ENCODE results near the gene GMPR. TPM values are rescaled to one million over a fixed set of nuclear protein-coding genes. Genes with fewer than 3 reads are reported as not detected.
"Not testable (repeated sequence)": the region's sequence is repeated elsewhere in the genome, so short reads cannot be mapped to it uniquely, and the experiment has no call there.

The GMPR gene
- total RNA-seq, 1 donor from 2014 or later: 112 TPM

DNA sequence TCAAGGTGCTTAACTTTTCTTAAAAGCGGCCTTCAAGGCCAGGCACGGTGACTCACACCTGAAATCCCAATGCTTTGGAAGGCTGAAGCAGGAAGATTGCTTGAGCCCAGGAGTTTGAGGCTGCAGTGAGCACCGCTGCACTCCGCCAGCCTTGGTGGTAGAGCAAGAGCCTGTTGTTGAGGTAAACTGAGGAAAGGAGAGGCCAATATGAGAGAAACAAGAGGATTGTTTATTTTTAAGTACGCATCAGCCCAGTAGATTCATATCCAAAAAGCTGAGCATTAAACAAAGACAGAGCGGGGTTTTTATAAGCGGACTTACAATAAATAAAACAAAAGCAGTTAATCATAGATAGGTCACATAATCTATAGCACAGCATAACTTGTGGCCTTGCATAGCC lies 15.0 kb upstream of the GMPR start:
- no peak for ATAC-seq
- no peak for DNase-seq
- intact Hi-C loops (cut with micrococcal nuclease): no loop called here

GRCh38 chr6:16224409-16224808 lies 14.0 kb upstream of the GMPR start:
- DNase-seq (no peak), ATAC-seq (no peak)
- intact Hi-C loops (cut with micrococcal nuclease): no loop called here

GRCh38 chr6:16225062-16225731 lies 13.2 kb upstream of the GMPR start:
- ATAC-seq; DNase-seq; intact Hi-C loops (cut with micrococcal nuclease): not testable (repeated sequence)

GRCh38 chr6:16226117-16227047 lies 12.0 kb upstream of the GMPR start:
- intact Hi-C loops (cut with micrococcal nuclease); ATAC-seq; DNase-seq: not testable (repeated sequence)

DNA sequence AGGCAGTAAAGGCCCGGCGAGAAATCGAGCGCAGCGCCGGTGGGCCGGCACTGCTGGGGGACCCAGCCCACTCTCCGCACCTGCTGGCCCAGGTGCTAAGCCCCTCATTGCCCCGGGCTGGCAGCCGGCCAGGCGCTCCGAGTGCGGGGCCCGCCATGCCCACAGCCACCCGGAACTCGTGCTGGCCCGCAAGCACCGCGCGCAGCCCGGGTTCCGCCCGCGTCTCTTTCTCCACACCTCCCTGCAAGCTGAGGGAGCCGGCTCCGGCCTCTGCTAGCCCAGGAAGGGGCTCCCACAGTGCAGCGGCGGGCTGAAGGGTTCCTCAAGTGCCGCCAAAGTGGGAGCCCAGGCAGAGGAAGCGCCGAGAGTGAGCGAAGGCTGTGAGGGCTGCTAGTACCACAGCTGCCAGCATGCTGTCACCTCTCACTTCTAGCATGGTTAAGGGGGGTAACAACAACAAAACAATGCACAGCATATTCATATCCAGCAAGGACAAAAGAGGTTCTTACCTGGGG lies 11.3 kb upstream of the GMPR start:
- intact Hi-C loops (cut with micrococcal nuclease): no loop called here
- ATAC-seq: no peak
- no peak for DNase-seq

DNA sequence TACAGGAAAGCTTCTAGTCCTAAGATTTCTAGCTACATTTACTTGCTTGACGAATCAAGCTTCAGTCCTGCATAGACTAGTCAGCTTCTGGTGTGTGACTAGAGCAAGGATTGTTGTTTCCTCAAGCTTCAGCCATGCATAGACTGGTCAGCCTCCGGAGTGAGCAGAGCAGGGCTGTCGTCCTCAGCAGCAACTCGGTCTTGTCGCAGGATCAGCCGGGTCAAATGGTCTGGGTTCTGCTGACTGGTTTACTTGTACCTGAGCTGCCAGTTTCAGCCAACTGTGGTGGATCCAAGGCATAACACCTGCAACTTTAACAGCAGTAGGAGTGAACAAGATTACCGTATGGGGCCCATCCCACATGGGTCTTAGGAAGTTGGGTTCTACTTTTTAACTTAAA lies 10.8 kb upstream of the GMPR start:
- intact Hi-C loops (cut with micrococcal nuclease): no loop called here
- DNase-seq: no peak
- ATAC-seq: no peak

- intact Hi-C loops (cut with micrococcal nuclease): no loop called here
- no peak for ATAC-seq
- DNase-seq: no peak
Observed at GRCh38 chr6:16228043-16228442, 10.3 kb upstream of the GMPR start.

GRCh38 chr6:16228709-16229665 lies 9.4 kb upstream of the GMPR start:
- peak; percentile 72 for ATAC-seq
- intact Hi-C loops (cut with micrococcal nuclease): no loop called here

GRCh38 chr6:16229700-16230099 lies 8.7 kb upstream of the GMPR start:
- DNase-seq (no peak), ATAC-seq (peak; percentile 62)
- intact Hi-C loops (cut with micrococcal nuclease): no loop called here

More at GRCh38 chr6:16228709-16229665, 9.4 kb upstream of the GMPR start:
- DNase-seq: no peak

DNA sequence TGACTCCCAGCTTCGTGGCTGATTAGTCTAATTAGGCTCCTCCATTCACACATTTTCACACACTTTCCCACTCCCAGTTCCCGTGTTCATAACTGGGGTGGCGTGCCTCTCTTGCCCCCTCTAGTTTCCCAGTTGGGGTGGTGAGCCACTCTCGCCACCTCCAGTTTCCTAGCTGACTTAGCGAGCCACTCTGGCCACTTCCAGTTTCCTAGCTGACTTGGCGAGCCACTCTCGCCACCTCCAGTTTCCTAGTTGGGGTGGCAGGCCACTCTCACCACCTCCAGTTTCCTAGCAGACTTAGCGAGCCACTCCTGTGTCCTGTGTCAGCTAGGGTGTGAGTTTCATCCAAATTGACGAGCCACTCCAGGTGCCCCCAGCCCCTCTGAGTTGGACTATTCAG lies 7.4 kb upstream of the GMPR start:
- DNase-seq (no peak), ATAC-seq (no peak)
- intact Hi-C loops (cut with micrococcal nuclease): no loop called here

- intact Hi-C loops (cut with micrococcal nuclease): no loop called here
- ATAC-seq: no peak
Observed at GRCh38 chr6:16232086-16232485, 6.3 kb upstream of the GMPR start.

GRCh38 chr6:16236009-16236501 lies 2.3 kb upstream of the GMPR start:
- no peak for DNase-seq
- no peak for ATAC-seq
- intact Hi-C loops (cut with micrococcal nuclease): no loop called here

More at GRCh38 chr6:16232086-16232485, 6.3 kb upstream of the GMPR start:
- no peak for DNase-seq

DNA sequence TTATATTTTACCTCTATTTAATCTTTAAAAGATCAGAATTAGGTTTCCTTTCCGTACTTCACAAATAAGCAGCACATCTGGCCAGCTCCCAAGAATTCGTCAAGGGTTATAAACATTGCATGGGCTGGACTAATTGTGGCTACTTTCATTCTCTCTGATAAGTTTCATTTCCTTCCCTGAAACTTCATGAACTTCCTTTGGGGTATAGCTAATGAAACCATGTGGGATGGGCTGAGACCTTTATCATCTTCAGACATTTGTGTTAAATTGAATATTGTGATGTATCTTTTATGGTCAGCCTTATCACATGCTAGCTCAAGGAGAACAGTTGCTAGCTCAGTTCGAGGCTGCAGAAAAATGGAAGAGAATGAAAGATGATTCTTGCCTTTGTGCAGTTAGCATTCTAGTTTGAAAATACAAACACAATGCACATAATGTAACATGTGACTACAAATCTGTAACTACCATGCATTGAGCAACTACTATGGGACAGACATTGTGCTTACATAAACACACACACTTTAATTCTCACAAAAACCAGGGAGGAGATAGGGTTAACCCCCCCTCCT lies 1.7 kb upstream of the GMPR start:
- DNase-seq (no peak), ATAC-seq (no peak)
- intact Hi-C loops (cut with micrococcal nuclease): no loop called here

- no peak for DNase-seq
- no peak for ATAC-seq
- intact Hi-C loops (cut with micrococcal nuclease): no loop called here
Observed at GRCh38 chr6:16237242-16237641, 1.1 kb upstream of the GMPR start.

- intact Hi-C loops (cut with micrococcal nuclease): no loop called here
- ATAC-seq (peak; percentile 74), DNase-seq (peak; percentile 85)
Observed at GRCh38 chr6:16238963-16239797, 793 bp downstream of the GMPR start.

GRCh38 chr6:16239798-16240123 lies 1.4 kb downstream of the GMPR start:
- intact Hi-C loops (cut with micrococcal nuclease): no loop called here
- no peak for DNase-seq
- no peak for ATAC-seq

DNA sequence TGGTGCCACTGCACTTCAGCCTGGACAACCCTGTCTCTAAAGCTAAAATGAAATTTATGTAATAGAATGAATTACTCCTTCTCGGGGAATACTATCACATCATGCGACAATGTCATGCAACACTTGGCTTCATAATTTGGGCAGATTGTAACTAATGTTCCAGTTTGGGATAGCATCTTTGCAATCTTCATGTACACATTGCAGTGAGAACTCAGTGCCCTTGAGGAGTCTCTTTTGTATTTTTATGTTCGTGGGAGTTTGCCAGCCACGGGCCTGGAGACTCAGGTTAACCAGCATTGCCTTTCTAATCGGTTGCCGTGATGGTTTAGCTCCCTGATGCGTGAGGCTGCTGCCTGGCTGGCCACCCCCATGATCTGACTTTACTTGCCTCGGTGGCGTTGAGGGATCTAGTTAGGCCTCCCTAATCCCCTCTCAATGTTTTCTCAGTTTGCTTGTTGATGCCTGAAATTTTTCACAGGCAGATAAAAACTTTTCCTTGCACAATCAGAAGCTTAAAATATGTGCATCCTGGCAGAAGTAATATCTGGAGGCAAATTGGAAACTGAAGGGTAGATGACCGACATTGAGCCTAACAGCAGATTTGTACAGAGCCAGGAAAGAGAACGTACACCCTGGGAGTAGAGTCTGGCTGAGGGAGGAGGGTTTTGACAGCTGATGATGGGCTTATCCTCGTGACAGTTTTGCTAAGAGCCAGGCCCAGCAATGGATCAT lies 2.4 kb downstream of the GMPR start:
- ATAC-seq: no peak
- no peak for DNase-seq
- intact Hi-C loops (cut with micrococcal nuclease): no loop called here

All from left ventricle myocardium superior (tissue), 1 donor.